Adrenal gland (tissue), 12 donors: ENCODE results near the gene TBC1D21. TPM values are rescaled to one million over a fixed set of nuclear protein-coding genes. Genes with fewer than 3 reads are reported as not detected.
A peak's percentile ranks its signal among the peaks of the same experiment; 100 is the strongest.

Experiments used
- DNase-seq, 7 donors: peaks; one replicate each; pipeline ENCODE4 v3.0.0-alpha.2; 2019 to 2020
- H3K27ac ChIP-seq, 5 donors: fragments of 200-600 bp; sonication (generic) in 4 of 5; 1 replicate in 3 of 5; 2 replicates in 2 of 5; pipeline versions ENCODE4 v1.5.1 to v1.8.0; 2016 to 2020; ENCODE audit warnings: mild to moderate bottlenecking in 1 of 5
- H3K27me3 ChIP-seq: fragments of 200-600 bp; 2 replicates; pipeline ENCODE4 v1.8.0; 2021
- H3K36me3 ChIP-seq, 2 donors: fragments of 200-600 bp; replicated peaks in 1 of 2; 1 replicate in 1 of 2; 2 replicates in 1 of 2; pipeline versions ENCODE4 v1.5.1 to v1.8.0; 2018 to 2022
- H3K4me1 ChIP-seq, 2 donors: fragments of 200-600 bp; replicated peaks in 1 of 2; 1 replicate in 1 of 2; 2 replicates in 1 of 2; pipeline versions ENCODE4 v1.5.1 to v1.8.0; 2018 to 2021
- H3K4me3 ChIP-seq, 4 donors: fragments of 200-600 bp; sonication (generic) in 3 of 4; one replicate each; pipeline ENCODE4 v1.5.1; 2016 to 2018
- H3K9me3 ChIP-seq, 3 donors: fragments of 200-600 bp; sonication (generic) in 1 of 3; replicated peaks in 1 of 3; 1 replicate in 2 of 3; 2 replicates in 1 of 3; pipeline versions ENCODE4 v1.5.1 to v1.8.0; 2016 to 2021
- CTCF ChIP-seq, 6 experiments: fragments of 450-650 bp in 4 of 6; fragments of 200-600 bp in 2 of 6; sonication (generic) in 1 of 6; IDR thresholded peaks; 1 replicate in 5 of 6; 2 replicates in 1 of 6; pipeline versions ENCODE4 v1.5.1 to v1.8.0; 2016 to 2021; ENCODE audit warnings: antibody characterized with exemption in 6 of 6, mild to moderate bottlenecking in 2 of 6, moderate library complexity in 1 of 6
- POLR2A ChIP-seq, 2 donors: fragments of 450-650 bp; IDR thresholded peaks; one replicate each; pipeline ENCODE4 v1.6.1; 2017; ENCODE audit warnings: antibody characterized with exemption in 2 of 2, mild to moderate bottlenecking in 2 of 2, moderate library complexity in 1 of 2
- WGBS, 4 donors: extraction: QIAGEN DNeasy Blood & Tissue Kit in 2 of 4; methylation state at CpG; one replicate each; pipeline versions ENCODE4 v1.1.5 to v1.1.7; 2013 to 2017; 5-methylcytosine and 5-hydroxymethylcytosine counted together
- intact Hi-C, 2 donors: fragments of 100-400 bp; cut with DNase I; formaldehyde crosslinking; loops; one replicate each; pipeline versions ENCODE4 v1.14.1 to v1.15.0; 2022 to 2023
- polyA plus RNA-seq, 3 donors: library from polyadenylated mRNA; stranded (reverse); fragments of 200-250 nt in 2 of 3; fragments of 350-450 nt in 1 of 3; fragmentation: Illumina TruSeq in 1 of 3; extraction: RNeasy Lipid Tissue Mini Kit (QIAGEN cat#74804) in 1 of 3; gene quantifications; one replicate each; pipeline ENCODE4 v1.2.3, GENCODE V29; 2013 to 2014
- total RNA-seq, 9 donors: library from RNA; depleted of rRNA in 4 of 9; stranded (reverse); fragments of >200 nt in 4 of 9; fragments of 120-200 nt in 1 of 9; fragmentation: NEBNext Ultra II Directional in 1 of 9; extraction: Animal tissue kit (Norgen Biotek cat#: 25700) in 1 of 9; gene quantifications; one replicate each; pipeline versions ENCODE4 v1.1.0 to v1.2.4, GENCODE V29; 2013 to 2023
- donor health status: healthy with polysubstance abuse.
- donor health status: Bipolar disorder and iron deficiency.
- donor health status: DM: yes; HTN: yes; CAD: no.
- donor health status: DM: no; HTN: no; CAD: no.
- donor health status: DM: no; HTN: no; CAD: no.
- donor health status: DM: yes; HTN: yes; CAD: no.

The TBC1D21 gene
- total and polyA plus RNA-seq, 12 donors = not detected

DNA sequence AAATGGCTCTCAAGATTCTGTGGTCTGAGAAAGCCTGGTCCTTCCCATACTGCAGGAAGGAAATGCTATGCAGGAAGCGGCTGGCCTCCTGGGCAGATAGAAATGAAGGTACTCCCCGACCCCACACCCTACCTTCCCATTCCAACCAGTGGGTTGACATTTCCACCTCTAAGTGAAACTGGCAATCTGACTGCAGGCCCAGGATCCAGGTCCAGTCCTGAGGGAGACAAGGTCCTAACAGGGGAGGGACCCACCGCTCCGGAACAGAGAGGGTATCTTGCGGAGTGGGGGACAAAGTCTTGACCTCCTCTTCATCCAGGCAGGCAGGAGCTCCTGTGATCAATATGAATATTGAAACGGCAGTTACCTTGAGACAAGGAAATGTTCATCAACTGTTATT is 46.3 kb downstream of the TBC1D21 start:
- intact Hi-C loops = no loop called here
- WGBS, 4 donors = 84 to 99% (median 90%) methylated on average over 5 to 6 of the region's 6 CpGs
- no peak for DNase-seq

GRCh38 chr15:73921254-73921925 is 48.0 kb downstream of the TBC1D21 start:
- Histone ChIP-seq H3K9me3 (no peaks in the 10 kb centered on the region), H3K27ac (no peak overlapping the region), H3K4me1 (peaks cover 3 to 29% of the 10 kb centered on the region in 2 donors), H3K36me3 (no peaks in the 10 kb centered on the region), H3K27me3 (no peaks in the 10 kb centered on the region), H3K4me3 (no peak overlapping the region)
- TF ChIP-seq POLR2A (IDR thresholded peaks at IDR 0.05) (no peak), CTCF (IDR thresholded peaks at IDR 0.05) (no peak)
- WGBS, 4 donors = 60 to 75% (median 69%) methylated on average over 4 of the region's 4 CpGs
- intact Hi-C loops = no loop called here
- no peak for DNase-seq

More for the DNA sequence above, 46.3 kb downstream of the TBC1D21 start:
- Histone ChIP-seq H3K27me3 (no peaks in the 10 kb centered on the region), H3K4me3 (no peak overlapping the region), H3K36me3 (no peaks in the 10 kb centered on the region), H3K9me3 (no peaks in the 10 kb centered on the region), H3K27ac (no peak overlapping the region), H3K4me1 (peaks cover 3 to 25% of the 10 kb centered on the region in 2 donors)
- TF ChIP-seq POLR2A (IDR thresholded peaks at IDR 0.05) = no peak
- no peak for TF ChIP-seq CTCF (IDR thresholded peaks at IDR 0.05)

GRCh38 chr15:73922186-73923151 is 49.1 kb downstream of the TBC1D21 start:
- Histone ChIP-seq H3K36me3 (no peaks in the 10 kb centered on the region), H3K4me3 (no peak overlapping the region), H3K27me3 (no peaks in the 10 kb centered on the region), H3K27ac (peak overlapping the region in 2 of 5 donors; percentile 56 to 85), H3K4me1 (peaks cover 9 to 36% of the 10 kb centered on the region in 2 donors), H3K9me3 (no peaks in the 10 kb centered on the region)
- peak in 1 of 7 donors; percentile 24 for DNase-seq
- intact Hi-C loops = no loop called here
- 55 to 60% (median 58%) methylated on average over 7 to 19 of the region's 19 CpGs for WGBS, 4 donors
- TF ChIP-seq CTCF (IDR thresholded peaks at IDR 0.05) (no peak), POLR2A (IDR thresholded peaks at IDR 0.05) (no peak)

DNA sequence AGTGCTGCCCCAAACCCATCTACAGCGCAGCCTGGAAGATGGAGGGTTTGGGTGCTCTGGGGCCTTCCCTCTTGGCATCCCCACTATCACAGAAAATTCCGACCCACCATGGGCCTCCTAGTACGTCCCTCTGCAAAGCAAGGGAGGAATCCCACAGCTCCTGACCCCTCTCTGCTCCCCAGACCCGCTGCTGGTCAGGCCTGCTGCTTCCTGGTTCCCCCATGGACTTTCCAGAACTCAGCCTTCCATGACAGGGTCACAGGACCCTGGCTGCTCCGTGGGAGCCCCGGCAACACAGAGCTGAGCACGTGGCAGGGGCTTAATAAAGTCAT is 49.8 kb downstream of the TBC1D21 start:
- no peaks in the 10 kb centered on the region for H3K9me3 ChIP-seq
- DNase-seq = no peak
- H3K36me3 ChIP-seq = no peaks in the 10 kb centered on the region
- TF ChIP-seq CTCF (IDR thresholded peaks at IDR 0.05) (no peak), POLR2A (IDR thresholded peaks at IDR 0.05) (no peak)
- no peaks in the 10 kb centered on the region for H3K27me3 ChIP-seq
- H3K27ac ChIP-seq = peak overlapping the region in 2 of 5 donors; percentile 56 to 85
- H3K4me1 ChIP-seq = peaks cover 9 to 43% of the 10 kb centered on the region in 2 donors
- no peak overlapping the region for H3K4me3 ChIP-seq
- 70 to 81% (median 75%) methylated on average over 7 of the region's 7 CpGs for WGBS, 4 donors
- intact Hi-C loops = no loop called here
